Anterior cingulate cortex (tissue), 58 donors: Measurements from ENCODE around the gene SLC5A2.
A peak's percentile ranks its signal among the peaks of the same experiment; 100 is the strongest.
"Not testable (repeated sequence)": the region's sequence is repeated elsewhere in the genome, so short reads cannot be mapped to it uniquely, and the experiment has no call there.

ENCODE experiments used
- DNase-seq, 58 donors: peaks; one replicate each; lab custom pipeline; 2025; lab: John Stamatoyannopoulos, UW

SLC5A2 gene

DNA sequence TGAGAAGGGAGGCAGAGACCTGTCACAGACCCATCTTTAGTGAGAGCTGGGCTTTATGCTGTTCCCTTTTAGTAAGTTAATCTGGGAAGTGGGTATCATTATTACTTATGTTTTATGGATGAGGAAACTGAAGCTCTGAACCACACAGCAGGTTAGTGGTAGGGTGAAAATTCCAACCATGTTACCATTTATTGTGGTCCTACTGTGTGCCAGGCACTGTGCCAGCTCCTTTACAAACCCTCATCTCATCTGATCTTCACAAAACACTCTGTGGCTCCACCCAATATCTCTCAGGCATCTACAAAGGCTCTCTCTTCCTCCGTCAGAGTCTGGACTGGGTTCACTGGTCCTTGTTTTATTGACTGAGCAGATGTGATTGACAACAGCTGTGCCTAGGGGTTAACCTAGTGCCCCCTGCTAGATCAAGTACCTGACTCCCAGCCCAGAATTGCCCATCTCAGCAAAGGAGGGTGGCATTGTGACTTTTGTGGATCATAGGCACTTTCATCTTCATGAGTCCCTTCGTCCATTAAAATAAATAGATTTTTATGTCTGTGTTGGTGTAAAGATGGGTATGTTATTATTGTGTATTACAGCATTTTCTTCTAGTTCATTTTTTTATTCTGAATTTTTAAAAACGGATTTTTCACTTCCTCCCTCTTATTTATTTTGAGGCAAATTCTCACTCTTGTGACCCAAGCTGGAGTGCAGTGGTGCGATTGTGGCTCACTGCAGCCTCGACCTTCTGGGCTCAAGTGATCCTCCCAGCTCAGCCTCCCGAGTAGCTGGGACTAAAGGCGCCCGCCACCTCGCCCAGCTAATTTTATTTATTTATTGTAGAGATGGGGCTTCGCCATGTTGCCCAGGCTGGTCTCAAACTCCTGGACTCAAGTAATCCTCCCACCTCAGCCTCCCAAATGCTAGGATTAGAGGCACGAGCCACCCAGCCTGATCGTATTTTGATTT lies 7.9 kb upstream of the SLC5A2 start:
- DNase-seq, result no peak

DNA sequence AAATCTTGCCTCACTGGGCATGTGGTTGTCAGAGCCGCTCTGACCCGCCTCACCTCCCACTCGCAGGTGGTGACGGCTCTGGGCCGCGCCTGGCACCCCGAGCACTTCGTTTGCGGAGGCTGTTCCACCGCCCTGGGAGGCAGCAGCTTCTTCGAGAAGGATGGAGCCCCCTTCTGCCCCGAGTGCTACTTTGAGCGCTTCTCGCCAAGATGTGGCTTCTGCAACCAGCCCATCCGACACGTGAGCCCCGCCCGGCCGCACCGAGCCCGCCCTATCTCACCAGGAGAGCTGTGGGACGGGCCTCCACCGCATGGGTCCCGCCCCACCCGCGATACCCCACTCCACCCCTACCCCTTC lies 7.0 kb upstream of the SLC5A2 start:
- no peak for DNase-seq

DNA sequence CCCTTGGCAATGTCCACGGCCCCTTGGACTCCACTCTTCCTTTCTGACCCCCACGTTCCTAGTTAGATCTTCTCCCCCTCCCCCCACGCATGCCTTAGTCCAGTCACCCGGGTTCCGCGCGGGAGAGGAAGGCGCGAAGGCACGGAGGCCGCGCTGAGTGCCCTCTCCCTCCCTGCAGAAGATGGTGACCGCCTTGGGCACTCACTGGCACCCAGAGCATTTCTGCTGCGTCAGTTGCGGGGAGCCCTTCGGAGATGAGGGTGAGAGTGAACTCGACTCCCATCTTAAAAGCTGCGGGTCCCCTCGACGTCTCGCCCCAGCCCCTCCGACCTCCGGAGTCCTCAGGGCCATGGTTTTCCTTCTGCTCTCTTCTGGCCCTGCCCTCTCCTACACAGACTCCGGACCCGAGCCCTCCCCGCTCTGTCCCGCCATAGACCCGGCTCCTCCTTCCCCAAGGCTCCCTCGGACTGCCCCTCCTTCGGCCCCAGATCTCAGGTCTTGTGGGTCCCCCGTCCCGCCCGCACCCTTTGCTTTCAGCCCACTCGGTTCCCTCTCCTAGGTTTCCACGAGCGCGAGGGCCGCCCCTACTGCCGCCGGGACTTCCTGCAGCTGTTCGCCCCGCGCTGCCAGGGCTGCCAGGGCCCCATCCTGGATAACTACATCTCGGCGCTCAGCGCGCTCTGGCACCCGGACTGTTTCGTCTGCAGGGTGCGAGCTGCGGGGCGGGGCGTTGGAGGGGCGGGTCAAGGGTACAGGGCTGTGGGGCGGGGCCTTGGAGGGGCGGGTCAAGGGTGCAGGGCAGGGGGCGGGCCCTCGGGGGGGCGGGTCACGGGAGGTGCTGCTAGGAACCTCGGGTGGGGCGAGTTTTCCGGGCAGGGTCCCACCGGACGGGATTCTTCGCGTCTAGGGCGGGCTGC lies 6.4 kb upstream of the SLC5A2 start:
- peak in 23 of 58 donors; percentile 7 to 56 (median 33) for DNase-seq

DNA sequence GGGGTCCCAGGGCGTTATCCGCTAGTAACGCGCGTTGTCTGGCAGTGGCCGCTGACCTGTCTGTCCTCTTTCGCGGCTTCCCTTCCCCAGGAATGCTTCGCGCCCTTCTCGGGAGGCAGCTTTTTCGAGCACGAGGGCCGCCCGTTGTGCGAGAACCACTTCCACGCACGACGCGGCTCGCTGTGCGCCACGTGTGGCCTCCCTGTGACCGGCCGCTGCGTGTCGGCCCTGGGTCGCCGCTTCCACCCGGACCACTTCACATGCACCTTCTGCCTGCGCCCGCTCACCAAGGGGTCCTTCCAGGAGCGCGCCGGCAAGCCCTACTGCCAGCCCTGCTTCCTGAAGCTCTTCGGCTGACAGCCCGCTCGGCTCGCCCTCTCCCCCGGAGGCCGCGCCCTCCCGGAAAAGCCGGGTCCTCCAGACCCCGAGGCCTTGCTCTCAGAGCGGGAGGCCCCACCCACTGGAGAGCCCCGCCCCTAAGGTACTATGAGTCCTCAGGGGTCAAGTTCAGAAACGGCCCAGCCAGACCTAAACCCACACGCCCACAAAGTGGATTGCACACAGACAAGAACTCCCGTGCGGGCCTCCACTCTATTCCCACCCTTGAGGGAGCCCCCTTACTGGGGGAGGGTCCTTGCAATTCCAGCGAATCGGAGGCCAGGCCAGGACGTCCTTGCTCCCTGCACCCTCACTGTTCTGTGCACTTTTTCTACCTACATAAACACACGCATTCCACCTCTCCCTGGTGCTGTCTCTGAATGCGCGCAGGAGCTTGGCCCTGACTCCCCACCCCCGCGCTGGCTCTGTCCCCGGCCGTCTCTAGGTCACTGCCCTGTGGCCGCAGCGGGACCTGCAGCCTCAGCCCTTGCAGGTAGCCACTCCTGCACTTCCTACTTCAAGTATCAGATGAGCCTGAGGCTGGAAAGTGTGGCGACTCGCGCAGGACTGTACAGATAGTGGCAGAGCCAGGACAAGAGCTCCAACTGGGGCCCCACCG lies 5.4 kb upstream of the SLC5A2 start:
- no peak for DNase-seq

DNA sequence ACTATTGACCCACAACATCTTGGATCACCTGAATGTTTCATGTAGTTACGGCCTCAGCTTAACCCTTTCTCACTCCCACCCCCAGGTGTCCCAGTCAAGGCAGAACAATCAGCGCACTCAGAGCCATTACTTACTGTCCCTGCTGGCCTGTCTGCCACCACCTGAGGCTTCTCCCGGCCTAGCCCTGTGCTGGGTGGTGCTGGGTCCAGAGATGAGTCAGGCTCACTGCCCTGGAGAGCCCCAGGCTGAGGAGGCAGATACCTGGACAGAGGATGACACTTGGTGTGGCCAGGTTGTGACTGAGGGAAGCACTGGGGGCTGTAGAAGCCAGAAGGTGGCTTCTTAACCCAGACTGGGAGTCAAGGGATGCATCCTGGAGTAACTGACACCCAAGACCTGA lies 4.0 kb upstream of the SLC5A2 start:
- no peak for DNase-seq

DNA sequence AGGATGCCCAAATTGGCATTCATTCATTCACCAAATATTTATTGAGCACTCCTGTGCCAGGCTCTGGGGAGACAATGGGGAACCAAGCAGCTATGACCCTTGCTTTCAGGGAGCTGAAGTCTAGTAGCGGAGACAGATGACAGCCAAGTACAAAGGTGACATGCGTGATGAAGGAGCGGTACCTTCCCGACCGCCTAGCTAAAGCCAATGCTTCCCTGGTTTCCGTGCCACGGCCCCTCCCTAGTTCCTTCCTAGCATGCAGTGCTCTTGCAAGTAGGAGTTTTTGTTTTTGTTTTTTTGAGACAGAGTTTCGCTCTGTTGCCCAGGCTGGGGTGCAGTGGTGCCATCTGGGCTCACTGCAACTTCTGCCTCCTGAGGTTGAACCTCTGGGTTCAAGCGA lies 3.2 kb upstream of the SLC5A2 start:
- no peak for DNase-seq

DNA sequence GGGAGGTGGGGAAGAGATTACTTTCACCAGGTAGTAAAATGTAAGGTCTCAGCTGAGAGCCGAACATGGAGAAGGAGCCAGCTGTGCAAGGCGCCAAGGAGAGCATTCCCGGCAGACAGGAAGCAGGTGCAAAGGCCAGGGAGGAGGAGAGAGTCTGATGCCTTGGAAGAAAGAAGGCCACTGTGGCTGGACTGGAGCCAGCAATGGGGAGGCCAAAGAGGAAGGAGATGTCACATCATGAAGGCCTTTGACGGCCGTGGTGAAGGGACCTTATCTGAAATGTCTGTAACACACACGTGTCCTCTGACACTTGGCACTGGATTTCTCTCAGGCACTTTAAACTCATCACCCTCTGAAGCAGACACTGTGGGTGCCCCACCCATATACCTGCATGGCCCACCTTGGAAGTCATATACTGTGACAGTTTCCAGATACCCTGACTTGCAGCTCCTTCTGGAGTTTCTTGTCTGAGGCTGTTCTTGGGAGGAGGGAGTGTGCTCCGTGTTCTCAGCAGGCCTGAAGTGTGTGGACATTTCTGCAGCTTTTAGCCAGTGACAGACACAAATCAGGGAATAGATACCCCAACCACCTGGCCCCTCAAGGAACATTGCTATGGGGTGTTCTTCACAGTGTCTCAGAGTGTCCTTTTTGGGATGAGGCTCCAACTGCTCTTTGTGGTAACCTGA lies 1.9 kb upstream of the SLC5A2 start:
- no peak for DNase-seq

- DNase-seq, result not testable (repeated sequence)
Measured at GRCh38 chr16:31484048-31484447, 1.1 kb downstream of the SLC5A2 start.

GRCh38 chr16:31484491-31485171 lies 1.7 kb downstream of the SLC5A2 start:
- no peak for DNase-seq

DNA sequence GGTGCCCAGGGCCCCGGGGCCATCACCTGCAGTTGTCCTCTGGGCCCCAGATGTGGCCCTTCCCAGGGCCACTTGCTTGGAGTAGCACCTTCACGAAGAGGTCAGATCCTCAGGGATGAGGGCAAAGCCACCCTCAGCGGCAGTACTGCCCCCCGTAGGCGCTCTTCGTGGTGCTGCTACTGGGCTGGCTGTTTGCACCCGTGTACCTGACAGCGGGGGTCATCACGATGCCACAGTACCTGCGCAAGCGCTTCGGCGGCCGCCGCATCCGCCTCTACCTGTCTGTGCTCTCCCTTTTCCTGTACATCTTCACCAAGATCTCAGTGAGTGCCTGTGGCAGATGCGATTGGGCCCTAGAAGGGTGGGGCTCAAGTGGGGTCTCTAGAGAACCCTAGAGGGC lies 2.6 kb downstream of the SLC5A2 start:
- no peak for DNase-seq

DNA sequence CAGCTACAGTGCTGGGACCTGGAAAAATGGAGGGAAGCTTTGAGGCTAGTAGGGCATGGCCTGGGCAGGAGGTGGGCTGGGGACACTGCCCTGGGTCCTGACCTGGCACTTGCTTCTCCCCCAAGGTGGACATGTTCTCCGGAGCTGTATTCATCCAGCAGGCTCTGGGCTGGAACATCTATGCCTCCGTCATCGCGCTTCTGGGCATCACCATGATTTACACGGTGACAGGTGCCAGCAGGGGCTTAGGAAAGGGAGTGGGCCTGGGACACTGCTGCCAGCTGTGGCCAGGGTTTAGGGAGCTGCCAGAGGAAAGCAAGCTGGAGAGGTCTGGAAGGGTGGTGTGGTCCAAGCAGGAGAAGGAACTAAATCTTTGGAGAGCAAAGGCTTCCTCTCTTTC lies 3.1 kb downstream of the SLC5A2 start:
- DNase-seq, result no peak

DNA sequence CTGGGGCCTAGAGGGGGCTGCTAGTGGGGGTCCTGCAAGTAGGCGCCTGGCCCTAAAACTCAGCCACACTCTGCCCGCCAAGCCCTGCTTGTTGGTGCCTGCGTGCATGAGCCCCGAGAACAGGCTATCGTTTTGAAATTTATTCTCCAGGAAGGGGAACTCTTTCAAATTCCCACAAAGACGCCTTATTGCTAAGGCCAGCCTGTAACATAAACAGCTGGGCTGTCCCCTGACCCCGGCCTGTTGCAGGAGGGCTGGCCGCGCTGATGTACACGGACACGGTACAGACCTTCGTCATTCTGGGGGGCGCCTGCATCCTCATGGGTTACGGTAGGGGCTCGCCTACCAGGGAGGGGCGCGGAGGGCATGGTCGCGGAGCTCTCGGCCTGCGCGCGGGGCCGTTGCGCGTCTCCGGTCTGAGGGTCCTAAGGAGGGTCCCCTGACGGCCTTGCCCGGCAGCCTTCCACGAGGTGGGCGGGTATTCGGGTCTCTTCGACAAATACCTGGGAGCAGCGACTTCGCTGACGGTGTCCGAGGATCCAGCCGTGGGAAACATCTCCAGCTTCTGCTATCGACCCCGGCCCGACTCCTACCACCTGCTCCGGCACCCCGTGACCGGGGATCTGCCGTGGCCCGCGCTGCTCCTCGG lies 4.3 kb downstream of the SLC5A2 start:
- no peak for DNase-seq

DNA sequence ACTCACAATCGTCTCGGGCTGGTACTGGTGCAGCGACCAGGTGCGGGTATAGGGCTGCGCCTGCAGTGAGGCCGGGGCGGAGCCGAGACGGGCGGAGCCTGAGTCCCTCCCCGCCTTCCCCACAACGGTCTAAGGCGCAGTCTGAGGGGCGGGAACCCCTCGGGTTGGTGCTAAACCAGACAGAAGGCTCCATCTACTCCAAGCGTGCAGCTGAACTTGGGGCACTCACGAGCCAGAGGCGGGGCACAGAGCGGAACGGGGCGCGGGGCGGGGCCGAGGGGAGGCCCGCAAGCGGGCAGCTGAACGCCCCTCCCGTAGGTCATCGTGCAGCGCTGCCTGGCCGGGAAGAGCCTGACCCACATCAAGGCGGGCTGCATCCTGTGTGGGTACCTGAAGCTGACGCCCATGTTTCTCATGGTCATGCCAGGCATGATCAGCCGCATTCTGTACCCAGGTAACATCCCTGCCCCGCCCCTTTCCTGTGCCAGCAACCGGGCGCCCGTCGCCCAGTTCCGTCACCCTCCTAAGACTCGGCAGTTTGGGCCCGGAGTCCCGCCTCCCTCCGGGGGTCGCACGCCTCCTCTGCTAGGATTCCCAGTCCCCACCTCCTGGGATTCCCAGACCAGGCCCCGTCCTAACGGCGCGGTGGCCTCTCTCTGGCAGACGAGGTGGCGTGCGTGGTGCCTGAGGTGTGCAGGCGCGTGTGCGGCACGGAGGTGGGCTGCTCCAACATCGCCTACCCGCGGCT lies 5.0 kb downstream of the SLC5A2 start:
- DNase-seq, result peak in 7 of 58 donors; percentile 5 to 57 (median 30)

DNA sequence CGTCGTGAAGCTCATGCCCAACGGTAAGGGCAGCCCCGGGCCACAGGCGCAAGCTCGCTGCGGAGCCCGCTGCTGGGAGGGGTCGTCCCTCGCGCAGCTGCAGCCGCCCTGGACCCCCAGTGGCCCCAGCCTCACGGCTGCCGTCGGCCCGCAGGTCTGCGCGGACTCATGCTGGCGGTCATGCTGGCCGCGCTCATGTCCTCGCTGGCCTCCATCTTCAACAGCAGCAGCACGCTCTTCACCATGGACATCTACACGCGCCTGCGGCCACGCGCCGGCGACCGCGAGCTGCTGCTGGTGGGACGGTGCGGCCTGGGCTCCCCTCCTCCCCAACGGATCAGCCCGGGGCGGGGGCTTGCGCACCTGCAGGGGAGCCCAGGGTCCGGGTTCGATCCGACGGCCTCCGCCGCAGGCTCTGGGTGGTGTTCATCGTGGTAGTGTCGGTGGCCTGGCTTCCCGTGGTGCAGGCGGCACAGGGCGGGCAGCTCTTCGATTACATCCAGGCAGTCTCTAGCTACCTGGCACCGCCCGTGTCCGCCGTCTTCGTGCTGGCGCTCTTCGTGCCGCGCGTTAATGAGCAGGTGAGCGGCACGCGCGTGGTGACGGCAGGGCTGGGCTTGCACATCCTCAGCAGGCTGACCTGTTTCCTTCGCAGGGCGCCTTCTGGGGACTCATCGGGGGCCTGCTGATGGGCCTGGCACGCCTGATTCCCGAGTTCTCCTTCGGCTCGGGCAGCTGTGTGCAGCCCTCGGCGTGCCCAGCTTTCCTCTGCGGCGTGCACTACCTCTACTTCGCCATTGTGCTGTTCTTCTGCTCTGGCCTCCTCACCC lies 5.8 kb downstream of the SLC5A2 start:
- no peak for DNase-seq

GRCh38 chr16:31489298-31489564 lies 6.3 kb downstream of the SLC5A2 start:
- no peak for DNase-seq

GRCh38 chr16:31489616-31490584 lies 7.0 kb downstream of the SLC5A2 start:
- no peak for DNase-seq
